HG02840 (cell line): ENCODE results near the gene MED4.

Experiments used
- ATAC-seq: cut with Tn5 transposase; IDR thresholded peaks from one replicate; pipeline ENCODE4 v1.9.1; 2021; ENCODE audit warnings: mild to moderate bottlenecking, moderate library complexity, moderate number of reproducible peaks; ENCODE audit not compliant: unreplicated experiment, low FRiP score

Gene MED4, protein sequence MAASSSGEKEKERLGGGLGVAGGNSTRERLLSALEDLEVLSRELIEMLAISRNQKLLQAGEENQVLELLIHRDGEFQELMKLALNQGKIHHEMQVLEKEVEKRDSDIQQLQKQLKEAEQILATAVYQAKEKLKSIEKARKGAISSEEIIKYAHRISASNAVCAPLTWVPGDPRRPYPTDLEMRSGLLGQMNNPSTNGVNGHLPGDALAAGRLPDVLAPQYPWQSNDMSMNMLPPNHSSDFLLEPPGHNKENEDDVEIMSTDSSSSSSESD

GRCh38 chr13:48094781-48095502 is at the start of gene MED4:
MED4 (minus strand) TSS chr13:48095104; CDS start chr13:48095078, 26 bp downstream.
- ATAC-seq = peak; percentile 91

GRCh38 chr13:48144413-48145035 is 49.6 kb upstream of the MED4 start:
- ATAC-seq = no peak

DNA sequence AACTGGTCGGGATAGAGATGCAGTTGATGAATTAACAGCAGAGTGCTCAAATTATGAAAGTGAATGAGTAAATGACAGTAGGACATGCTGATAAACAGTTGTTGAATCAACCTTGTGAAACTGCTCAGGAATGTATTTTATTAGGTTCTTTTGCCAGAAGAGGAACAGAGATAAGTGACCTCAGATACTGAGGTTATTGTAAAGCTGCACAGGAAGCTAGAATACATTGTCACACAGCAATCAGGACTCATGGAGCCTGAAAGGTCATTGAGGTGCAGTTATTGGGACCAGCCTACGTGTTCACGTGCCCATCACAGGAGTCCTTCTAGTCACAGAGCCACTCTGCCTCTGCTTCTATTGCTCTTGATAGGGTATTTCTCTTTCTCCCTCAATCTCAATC is 47.5 kb upstream of the MED4 start:
- ATAC-seq = peak; percentile 62

DNA sequence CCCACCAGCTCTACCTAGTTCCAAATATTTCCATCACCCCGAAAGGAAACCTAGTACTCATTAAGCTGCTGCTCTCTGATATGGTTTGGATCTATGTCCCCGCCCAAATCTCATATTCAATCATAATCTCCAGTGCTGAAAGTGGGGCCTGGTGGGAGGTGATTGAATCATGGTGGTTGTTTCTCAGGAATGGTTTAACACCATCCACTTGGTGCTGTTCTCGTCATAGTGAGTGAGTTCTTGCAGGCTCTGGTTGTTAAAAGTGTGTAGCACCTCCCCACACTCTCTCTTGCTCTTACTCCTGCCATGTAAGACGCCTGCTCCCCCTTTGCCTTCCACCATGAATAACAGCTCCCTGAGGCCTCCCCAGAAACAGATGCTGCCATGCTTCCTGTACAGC is 43.4 kb upstream of the MED4 start:
- ATAC-seq = no peak

- ATAC-seq = no peak
Measured at GRCh38 chr13:48132961-48133360, 38.1 kb upstream of the MED4 start.

DNA sequence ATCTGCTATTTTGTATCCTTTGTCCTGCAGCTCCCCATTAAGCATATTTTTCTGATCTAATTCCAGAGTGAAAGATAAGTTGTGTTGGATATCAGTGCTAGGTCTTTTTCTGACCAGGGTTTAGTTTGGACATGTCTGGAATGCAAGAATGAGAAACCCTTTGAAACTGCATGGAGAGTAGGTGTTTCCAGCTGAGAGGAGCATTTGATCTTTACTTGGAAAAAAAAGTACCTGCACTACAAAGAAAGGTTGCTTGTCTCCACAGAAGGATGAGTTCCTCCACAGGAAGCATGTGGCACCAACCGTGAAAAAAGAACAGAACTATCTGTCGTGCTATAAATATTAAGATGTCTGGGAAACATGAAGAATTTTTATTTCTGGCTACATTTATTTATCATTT is 36.6 kb upstream of the MED4 start:
- no peak for ATAC-seq

DNA sequence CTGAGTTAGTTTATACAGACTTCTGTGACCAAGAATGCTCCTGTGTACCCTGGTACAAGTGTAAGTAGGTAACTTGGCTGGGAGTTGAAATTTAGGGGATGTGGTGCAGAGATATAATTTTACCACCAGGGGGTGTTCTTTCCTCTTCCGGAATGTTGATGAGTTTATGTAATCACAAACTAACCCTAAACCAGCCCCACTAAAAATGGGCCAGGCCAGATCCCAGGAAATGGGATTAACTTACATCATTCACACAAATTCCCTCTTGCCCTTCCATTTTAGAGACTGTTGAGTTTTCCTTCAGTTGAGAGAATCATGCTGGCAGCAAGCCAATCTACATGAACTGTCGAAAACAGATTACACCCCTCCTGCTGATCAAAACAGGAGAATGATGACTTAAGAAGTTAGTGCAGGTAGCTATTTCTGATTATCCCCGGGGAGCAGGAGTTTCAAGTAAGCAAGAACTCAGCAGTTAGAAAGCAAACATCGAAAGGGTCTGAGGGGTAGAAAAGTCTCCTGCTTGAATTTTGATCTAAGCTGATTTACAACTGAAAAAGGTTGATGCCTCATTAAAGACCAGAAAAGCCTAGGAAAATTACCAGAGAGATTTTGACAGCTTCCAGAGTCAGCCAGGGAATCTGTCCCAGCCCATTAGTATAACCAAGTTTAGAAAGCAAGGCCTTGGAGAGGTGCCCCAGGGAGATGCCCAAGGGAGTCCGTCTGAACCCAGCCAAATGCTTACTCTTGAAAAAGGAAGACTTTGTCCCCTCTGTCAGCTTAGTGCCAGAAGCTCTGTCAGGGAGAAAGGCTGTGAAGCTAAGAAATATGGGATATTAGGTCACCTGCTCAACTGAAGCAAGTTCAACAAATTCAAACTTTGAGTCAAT is 32.3 kb upstream of the MED4 start:
- no peak for ATAC-seq

GRCh38 chr13:48125794-48126228 is 30.9 kb upstream of the MED4 start:
- ATAC-seq = no peak

DNA sequence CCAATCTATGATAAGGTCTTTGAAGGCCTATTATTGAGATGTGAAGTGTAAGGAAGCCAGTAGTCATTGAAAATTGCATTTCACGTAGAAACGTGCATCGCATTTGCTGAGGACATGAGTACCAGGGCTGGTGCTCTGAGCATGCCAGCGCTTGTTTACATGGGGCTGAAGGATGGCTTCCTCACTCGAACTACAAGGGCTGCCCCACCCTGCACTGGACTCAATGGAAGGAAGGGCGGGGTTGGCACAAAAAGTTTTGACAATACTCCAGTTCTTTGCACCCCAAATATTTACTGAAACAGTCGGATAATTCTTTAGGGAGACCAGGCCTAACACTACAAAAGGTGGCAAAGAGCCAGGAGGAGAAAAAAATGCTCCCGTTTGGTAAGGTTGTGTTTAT is 28.9 kb upstream of the MED4 start:
- no peak for ATAC-seq

- ATAC-seq = no peak
Measured at GRCh38 chr13:48121733-48122132, 26.8 kb upstream of the MED4 start.

GRCh38 chr13:48120241-48120640 is 25.3 kb upstream of the MED4 start:
- ATAC-seq = no peak

DNA sequence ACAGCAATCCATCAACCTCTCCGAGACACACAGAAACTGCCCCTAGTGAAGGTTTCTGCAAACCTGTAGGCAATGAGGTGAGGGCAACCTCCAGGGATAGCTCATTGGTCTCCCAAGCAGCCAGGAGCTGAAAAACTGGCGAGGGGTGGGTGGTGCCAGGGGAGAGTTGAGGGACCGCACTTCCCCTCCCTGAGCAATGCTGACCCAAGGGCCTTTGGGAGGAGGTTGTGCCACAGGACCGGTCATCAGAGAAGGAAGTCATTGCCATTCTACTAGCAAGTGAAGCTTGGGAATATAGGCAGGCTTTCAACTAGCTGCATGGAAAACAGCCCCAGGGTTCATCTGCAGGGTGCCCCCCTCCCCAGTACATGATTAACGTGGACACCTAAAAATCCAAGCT is 23.1 kb upstream of the MED4 start:
- no peak for ATAC-seq

- no peak for ATAC-seq
Measured at GRCh38 chr13:48116808-48117207, 21.9 kb upstream of the MED4 start.

GRCh38 chr13:48113756-48114130 is 18.8 kb upstream of the MED4 start:
- ATAC-seq = no peak

- no peak for ATAC-seq
Measured at GRCh38 chr13:48112896-48113755, 18.2 kb upstream of the MED4 start.

DNA sequence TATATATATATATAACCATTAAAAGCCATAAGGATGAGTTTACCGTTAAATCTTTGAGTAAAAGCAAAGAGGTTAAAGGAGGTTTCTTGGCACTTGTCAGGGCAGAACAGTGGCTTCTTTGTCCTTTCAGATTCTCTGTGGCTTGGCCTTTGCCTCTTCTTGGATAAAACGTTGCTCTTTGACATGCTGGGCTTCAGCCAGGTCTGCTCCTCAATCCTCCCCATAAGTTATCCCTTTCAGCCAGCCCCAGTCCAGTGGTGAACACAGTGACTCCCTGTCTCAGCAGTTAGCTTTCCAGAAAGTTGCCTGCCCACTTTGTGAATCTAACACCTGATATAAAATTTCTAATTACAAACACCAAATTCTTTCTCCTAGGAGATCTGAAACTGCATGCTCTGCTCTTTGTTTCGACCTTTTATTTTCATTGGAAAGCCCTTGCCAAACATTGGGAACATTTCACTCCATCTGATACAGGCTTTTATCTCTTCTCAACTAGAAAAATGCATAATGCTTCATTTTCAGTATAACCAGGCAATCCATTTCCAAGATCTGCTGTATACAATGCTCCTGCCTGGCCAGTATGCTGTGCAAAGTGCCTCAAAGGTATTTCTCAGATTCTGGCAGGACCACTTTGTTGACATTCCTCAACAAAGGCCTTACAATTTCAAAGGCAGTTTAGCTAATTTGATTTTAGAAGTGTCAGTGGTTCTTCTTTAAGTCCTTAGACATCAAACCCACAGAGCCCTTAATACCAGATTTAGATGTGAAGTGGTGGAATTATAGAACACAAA is 16.2 kb upstream of the MED4 start:
- ATAC-seq = no peak

DNA sequence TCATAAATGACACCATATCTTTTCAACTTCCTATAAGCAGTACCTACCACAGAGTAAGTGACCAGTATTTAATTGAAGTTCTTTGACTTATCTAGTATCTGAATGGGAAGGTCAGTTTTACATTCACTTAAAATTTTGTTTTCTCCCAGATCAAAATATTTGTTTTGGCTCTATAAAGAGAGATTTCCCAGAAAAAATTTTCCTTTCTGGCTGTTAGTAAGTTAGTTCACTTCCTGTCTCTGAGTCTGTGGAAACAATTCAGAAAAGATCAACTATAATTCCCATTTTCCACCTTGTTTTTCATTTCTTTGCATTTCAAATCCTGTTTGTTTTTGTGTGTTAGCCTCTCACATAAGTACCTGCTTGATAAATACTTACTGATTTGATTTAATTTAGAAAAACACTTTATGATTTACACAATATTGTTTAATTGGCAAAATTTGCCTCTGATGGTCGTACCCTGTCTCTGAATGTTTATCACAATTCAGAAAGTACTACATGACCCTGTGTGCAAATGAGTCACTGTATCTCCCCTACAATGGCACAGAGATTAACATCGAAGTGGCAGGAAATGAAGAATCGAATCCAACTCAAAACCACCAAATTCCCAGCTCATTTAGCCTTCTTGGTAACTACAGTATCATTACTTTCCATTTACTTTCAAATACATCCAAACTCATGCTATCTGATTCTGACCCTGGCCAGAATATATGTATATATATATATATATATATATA is 15.4 kb upstream of the MED4 start:
- no peak for ATAC-seq

GRCh38 chr13:48108106-48108505 is 13.2 kb upstream of the MED4 start:
- ATAC-seq = no peak
